K562 treated with DMSO at 1 percent for 48 hours (cell line): ENCODE data around the gene CGB1. TPM values are rescaled to one million over a fixed set of nuclear protein-coding genes. Genes with fewer than 3 reads are reported as not detected.

Source experiments
- total RNA-seq: library from RNA; unstranded; fragments of 300-600 nt; gene quantifications from 2 replicates; pipeline ENCODE4 v1.2.3, GENCODE V29; 2022; ENCODE audit warnings: low replicate concordance; ENCODE audit errors: extremely low read depth

The CGB1 gene
- total RNA-seq: not detected in 2 replicates

GRCh38 chr19:49036815-49037214 is at the start of gene CGB1:
Gene CGB1, minus strand, starts transcription at chr19:49036895. Its CDS starts 184 bp downstream, at chr19:49036711.

GRCh38 chr19:49085020-49085867 is 48.5 kb upstream of the CGB1 start, which contains the start of gene SNRNP70:
Gene SNRNP70, plus strand, starts transcription at chr19:49085451. Its CDS starts 964 bp downstream, at chr19:49086415.

GRCh38 chr19:49064768-49065611 is 28.3 kb upstream of the CGB1 start, which contains the start of gene NTF4:
Gene NTF4, minus strand, starts transcription at chr19:49064818. Its CDS starts 2,821 bp downstream, at chr19:49061997.

GRCh38 chr19:49057636-49058234 is 21.0 kb upstream of the CGB1 start, which contains the start of gene CGB7:
Gene CGB7, minus strand, starts transcription at chr19:49057749. Its CDS starts 2,374 bp downstream, at chr19:49055375.

GRCh38 chr19:49049011-49049410 is 12.3 kb upstream of the CGB1 start, which contains the start of gene CGB8:
Gene CGB8, minus strand, starts transcription at chr19:49049111. Its CDS starts 372 bp downstream, at chr19:49048739.

GRCh38 chr19:49043548-49043947 is 6.9 kb upstream of the CGB1 start, which contains the start of gene CGB5:
Gene CGB5, plus strand, starts transcription at chr19:49043848. Its CDS starts 362 bp downstream, at chr19:49044210.

GRCh38 chr19:49031642-49032301 is 4.9 kb downstream of the CGB1 start, which contains the start of gene CGB2:
Gene CGB2, plus strand, starts transcription at chr19:49031890. Its CDS starts 206 bp downstream, at chr19:49032096.

GRCh38 chr19:49024233-49024632 is 12.5 kb downstream of the CGB1 start, which contains the start of gene CGB3:
Gene CGB3, minus strand, starts transcription at chr19:49024333. Its CDS starts 362 bp downstream, at chr19:49023971.

GRCh38 chr19:49017041-49017665 is 19.5 kb downstream of the CGB1 start, which contains the start of gene LHB:
Gene LHB, minus strand, starts transcription at chr19:49017091. Its CDS starts 10 bp downstream, at chr19:49017081.

GRCh38 chr19:48993175-48994034 is 43.3 kb downstream of the CGB1 start, which contains the start of the genes GYS1 and RUVBL2:
Gene GYS1, minus strand, starts transcription at chr19:48993309. Its CDS starts 197 bp downstream, at chr19:48993112.
Gene RUVBL2, plus strand, starts transcription at chr19:48993887. Its CDS starts 25 bp downstream, at chr19:48993912.

Other genes with a start within 250 kb of the CGB1 start
- gene BCAT2, start 225.9 kb downstream of the CGB1 start, total RNA-seq: not detected in 2 replicates
- gene HSD17B14, start 200.4 kb downstream of the CGB1 start, total RNA-seq: not detected in 2 replicates
- not detected in 2 replicates for gene PLEKHA4, start 168.3 kb downstream of the CGB1 start, total RNA-seq
- gene PPP1R15A, start 164.5 kb downstream of the CGB1 start, total RNA-seq: not detected in 2 replicates
- gene TULP2, start 138.2 kb downstream of the CGB1 start, total RNA-seq: not detected in 2 replicates
- 924 and 1,522 TPM in 2 replicates for gene NUCB1, start 136.6 kb downstream of the CGB1 start, total RNA-seq
- not detected in 2 replicates for gene DHDH, start 103.2 kb downstream of the CGB1 start, total RNA-seq
- not detected in 2 replicates for gene BAX, start 82.0 kb downstream of the CGB1 start, total RNA-seq
- gene FTL, start 71.6 kb downstream of the CGB1 start, total RNA-seq: 5,393 and 6,511 TPM in 2 replicates
- gene GYS1, start 43.6 kb downstream of the CGB1 start, total RNA-seq: 109 TPM in 1 of 2 replicates, not detected in the other
- not detected in 2 replicates for gene RUVBL2, start 43.0 kb downstream of the CGB1 start, total RNA-seq
- gene LHB, start 19.8 kb downstream of the CGB1 start, total RNA-seq: not detected in 2 replicates
- gene CGB3, start 12.6 kb downstream of the CGB1 start, total RNA-seq: not detected in 2 replicates
- gene CGB2, start 5.0 kb downstream of the CGB1 start, total RNA-seq: not detected in 2 replicates
- not detected in 2 replicates for gene CGB5, start 7.0 kb upstream of the CGB1 start, total RNA-seq
- not detected in 2 replicates for gene CGB8, start 12.2 kb upstream of the CGB1 start, total RNA-seq
- gene CGB7, start 20.9 kb upstream of the CGB1 start, total RNA-seq: not detected in 2 replicates
- gene NTF4, start 27.9 kb upstream of the CGB1 start, total RNA-seq: not detected in 2 replicates
- not detected in 2 replicates for gene KCNA7, start 35.8 kb upstream of the CGB1 start, total RNA-seq
- gene SNRNP70, start 48.6 kb upstream of the CGB1 start, total RNA-seq: not detected in 2 replicates
- not detected in 2 replicates for gene LIN7B, start 77.5 kb upstream of the CGB1 start, total RNA-seq
- gene C19orf73, start 82.2 kb upstream of the CGB1 start, total RNA-seq: not detected in 2 replicates
- gene PPFIA3, start 82.6 kb upstream of the CGB1 start, total RNA-seq: not detected in 2 replicates
- gene HRC, start 118.5 kb upstream of the CGB1 start, total RNA-seq: not detected in 2 replicates
- 127 TPM in 1 of 2 replicates, not detected in the other for gene TRPM4, start 120.9 kb upstream of the CGB1 start, total RNA-seq